Nephron (organoid): Measurements from ENCODE around the gene METTL25B.

Experiments
- H3K27ac Mint-ChIP-seq, 3 experiments: 2 replicates each; pipeline ENCODE4 v1.8.0; 2020; ENCODE audit warnings: mixed read lengths in 3 of 3, mild to moderate bottlenecking in 2 of 3, moderate library complexity in 1 of 3
- H3K27me3 Mint-ChIP-seq: 2 replicates; pipeline ENCODE4 v1.8.0; 2021; ENCODE audit warnings: low read depth, mild to moderate bottlenecking, moderate library complexity, mixed read lengths
- H3K36me3 Mint-ChIP-seq: 2 replicates; pipeline ENCODE4 v1.8.0; 2020; ENCODE audit warnings: low read depth, mixed read lengths
- H3K4me1 Mint-ChIP-seq: 2 replicates; pipeline ENCODE4 v1.8.0; 2020; ENCODE audit warnings: mixed read lengths
- H3K4me3 Mint-ChIP-seq, 3 experiments: 2 replicates each; pipeline ENCODE4 v1.8.0; 2020; ENCODE audit warnings: mild to moderate bottlenecking in 3 of 3, mixed read lengths in 3 of 3, moderate library complexity in 2 of 3
- H3K9me3 Mint-ChIP-seq: 2 replicates; pipeline ENCODE4 v1.8.0; 2020; ENCODE audit warnings: mixed read lengths
- TF ChIP-seq, protein P1 (sequence below), 3 experiments: fragments of 200-600 bp; sonication (generic); IDR thresholded peaks; one replicate each; pipeline ENCODE4 v1.5.0; 2021; ENCODE audit warnings: antibody characterized with exemption in 3 of 3; ENCODE audit not compliant: unreplicated experiment in 3 of 3

The METTL25B gene

DNA sequence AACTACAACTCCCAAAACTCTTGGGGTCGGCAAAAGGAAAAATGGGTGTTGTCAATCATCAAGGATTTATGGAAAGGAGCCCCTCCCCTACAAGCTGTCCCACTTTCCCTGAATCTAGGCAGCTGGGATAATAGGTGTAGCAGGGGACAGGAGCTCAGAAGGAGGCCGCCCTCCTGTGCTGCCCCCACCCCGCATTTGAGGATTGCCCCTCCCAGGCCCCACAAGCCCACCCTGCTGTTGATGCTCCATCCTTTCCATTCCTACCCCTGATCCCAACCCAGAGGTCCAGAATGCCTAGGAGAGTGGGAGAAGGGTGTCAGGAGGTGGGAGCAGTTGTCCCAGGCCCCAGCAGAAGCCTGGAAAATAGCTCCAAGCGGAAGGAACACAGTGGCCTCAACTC is 14.5 kb downstream of the METTL25B start:
- Mint-ChIP-seq H3K4me3 (peak overlapping the region in 2 of 3 experiments; percentile 34 to 35), H3K9me3 (no peaks in the 10 kb centered on the region), H3K27me3 (no peaks in the 10 kb centered on the region)

DNA sequence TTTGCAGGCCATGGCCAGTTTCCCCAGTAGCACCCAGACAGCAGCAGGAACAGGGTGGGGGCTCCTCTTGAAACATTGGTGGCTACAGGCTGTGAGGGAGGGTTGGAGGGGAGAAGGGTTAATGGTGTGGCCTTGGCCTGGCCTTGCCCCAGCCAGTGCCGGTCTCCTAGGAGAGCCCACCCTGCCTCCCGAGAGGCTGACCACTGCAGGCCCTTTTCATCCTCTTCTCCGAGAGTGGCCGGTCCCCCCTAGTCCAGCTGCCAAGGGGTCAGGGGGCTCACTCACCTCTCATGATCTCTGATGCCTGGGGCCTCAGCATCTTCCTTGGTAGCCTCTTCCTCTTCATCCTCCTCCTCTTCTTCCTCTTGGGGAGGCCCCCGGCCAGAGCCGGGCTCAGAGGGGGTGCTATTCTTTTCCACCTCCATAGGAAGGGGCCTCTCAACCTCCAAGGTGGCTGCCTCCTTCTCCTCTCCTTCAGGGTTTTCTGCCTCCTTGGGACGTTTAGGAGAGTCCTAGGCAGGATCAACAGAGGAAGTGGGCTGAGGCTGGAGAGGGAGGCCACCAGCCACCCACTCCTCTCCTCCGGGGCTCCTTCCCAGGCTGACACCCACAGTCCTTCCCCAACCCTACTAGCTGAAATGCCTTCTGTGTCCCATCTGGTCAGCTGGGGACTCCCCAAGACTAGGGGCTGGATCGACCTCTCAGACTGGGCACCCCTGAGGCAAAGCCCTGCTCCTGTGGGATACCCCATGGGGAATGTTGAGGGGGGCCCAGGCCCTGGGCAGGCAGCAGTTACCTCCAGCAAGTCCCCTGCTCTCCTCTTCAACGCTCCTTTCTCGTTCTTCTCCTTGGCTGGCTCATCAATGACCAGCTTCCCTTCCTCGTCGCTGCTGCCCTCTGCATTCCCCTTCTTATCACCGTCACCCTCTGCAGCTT is 15.4 kb downstream of the METTL25B start:
- Mint-ChIP-seq H3K27ac (peak overlapping the region; percentile 21 to 96 (median 73)), H3K4me1 (peaks cover 60% of the 10 kb centered on the region), H3K36me3 (peaks cover 22% of the 10 kb centered on the region), H3K9me3 (no peaks in the 10 kb centered on the region), H3K4me3 (no peak overlapping the region), H3K27me3 (no peaks in the 10 kb centered on the region)
- TF ChIP-seq, protein P1, sequence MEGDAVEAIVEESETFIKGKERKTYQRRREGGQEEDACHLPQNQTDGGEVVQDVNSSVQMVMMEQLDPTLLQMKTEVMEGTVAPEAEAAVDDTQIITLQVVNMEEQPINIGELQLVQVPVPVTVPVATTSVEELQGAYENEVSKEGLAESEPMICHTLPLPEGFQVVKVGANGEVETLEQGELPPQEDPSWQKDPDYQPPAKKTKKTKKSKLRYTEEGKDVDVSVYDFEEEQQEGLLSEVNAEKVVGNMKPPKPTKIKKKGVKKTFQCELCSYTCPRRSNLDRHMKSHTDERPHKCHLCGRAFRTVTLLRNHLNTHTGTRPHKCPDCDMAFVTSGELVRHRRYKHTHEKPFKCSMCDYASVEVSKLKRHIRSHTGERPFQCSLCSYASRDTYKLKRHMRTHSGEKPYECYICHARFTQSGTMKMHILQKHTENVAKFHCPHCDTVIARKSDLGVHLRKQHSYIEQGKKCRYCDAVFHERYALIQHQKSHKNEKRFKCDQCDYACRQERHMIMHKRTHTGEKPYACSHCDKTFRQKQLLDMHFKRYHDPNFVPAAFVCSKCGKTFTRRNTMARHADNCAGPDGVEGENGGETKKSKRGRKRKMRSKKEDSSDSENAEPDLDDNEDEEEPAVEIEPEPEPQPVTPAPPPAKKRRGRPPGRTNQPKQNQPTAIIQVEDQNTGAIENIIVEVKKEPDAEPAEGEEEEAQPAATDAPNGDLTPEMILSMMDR (IDR thresholded peaks at IDR 0.05; ENCODE audit: unreplicated experiment in 3 of 3), result no peak

More for the DNA sequence above, 14.5 kb downstream of the METTL25B start:
- Mint-ChIP-seq H3K4me1 (peaks cover 52% of the 10 kb centered on the region), H3K27ac (peak overlapping the region; percentile 94 to 96 (median 96)), H3K36me3 (peaks cover 22% of the 10 kb centered on the region)
- TF ChIP-seq, protein P1 (IDR thresholded peaks at IDR 0.05; ENCODE audit: unreplicated experiment in 3 of 3), result no peak

DNA sequence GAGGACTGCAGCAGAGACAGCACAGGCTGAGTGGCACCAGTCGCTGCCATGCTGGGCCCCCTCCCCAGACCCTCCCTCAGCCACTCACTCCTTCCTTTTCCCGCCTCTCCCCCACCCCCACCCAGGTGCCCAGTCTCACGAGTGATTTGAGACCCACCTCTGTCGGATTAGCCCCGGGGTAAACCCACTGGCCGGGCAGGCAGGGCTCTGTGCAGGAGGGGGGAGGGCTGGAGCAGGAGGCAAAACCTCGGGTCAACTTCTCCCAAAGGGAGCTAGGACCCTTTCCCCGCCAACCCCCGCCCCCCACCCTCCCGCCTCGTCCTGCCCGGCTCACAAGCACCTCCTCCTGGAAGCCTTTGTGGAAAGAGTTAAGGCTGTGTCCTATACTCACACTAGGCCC is 16.1 kb downstream of the METTL25B start:
- peaks cover 22% of the 10 kb centered on the region for H3K36me3 Mint-ChIP-seq
- TF ChIP-seq, protein P1 (IDR thresholded peaks at IDR 0.05; ENCODE audit: unreplicated experiment in 3 of 3), result no peak
- H3K27me3 Mint-ChIP-seq, result no peaks in the 10 kb centered on the region
- H3K27ac Mint-ChIP-seq, result peak overlapping the region in 2 of 3 experiments; percentile 73 to 99
- H3K4me1 Mint-ChIP-seq, result peaks cover 62% of the 10 kb centered on the region
- H3K4me3 Mint-ChIP-seq, result no peak overlapping the region
- H3K9me3 Mint-ChIP-seq, result no peaks in the 10 kb centered on the region

DNA sequence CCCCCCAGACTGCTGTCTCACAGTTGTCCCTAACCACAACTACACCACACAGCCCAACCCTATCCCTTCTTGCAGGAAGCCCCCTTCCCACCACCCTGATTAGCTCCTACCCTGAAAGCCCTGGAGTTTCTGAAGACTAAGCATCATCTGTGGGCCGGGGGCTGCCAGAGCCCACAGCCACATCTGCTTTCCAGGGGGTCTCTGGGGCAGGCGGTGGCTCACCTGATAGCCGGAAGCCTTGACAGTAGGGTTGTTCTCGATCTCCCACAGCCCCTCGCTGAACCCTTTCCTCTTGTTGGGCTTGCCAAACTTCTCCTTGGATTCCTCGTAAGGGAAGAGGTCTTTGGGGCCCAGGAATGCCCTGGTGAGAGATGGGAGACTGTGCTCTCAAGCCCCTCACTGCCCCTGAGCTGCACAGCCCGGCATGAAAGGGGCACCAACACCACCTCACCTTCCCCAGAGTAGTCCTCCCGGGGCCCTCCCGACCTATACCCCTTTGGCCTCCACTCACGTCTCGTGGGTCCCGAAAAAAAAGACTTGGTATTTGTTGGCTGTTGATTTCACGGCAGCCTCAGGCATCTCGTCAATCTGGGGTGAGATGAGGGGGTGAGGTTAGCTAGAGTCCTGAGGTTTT is 16.6 kb downstream of the METTL25B start:
- Mint-ChIP-seq H3K27me3 (no peaks in the 10 kb centered on the region), H3K36me3 (peaks cover 22% of the 10 kb centered on the region), H3K9me3 (no peaks in the 10 kb centered on the region), H3K27ac (peak overlapping the region; percentile 99), H3K4me3 (peak overlapping the region; percentile 2 to 97 (median 92)), H3K4me1 (peaks cover 68% of the 10 kb centered on the region)
- TF ChIP-seq, protein P1 (IDR thresholded peaks at IDR 0.05; ENCODE audit: unreplicated experiment in 3 of 3), result no peak

DNA sequence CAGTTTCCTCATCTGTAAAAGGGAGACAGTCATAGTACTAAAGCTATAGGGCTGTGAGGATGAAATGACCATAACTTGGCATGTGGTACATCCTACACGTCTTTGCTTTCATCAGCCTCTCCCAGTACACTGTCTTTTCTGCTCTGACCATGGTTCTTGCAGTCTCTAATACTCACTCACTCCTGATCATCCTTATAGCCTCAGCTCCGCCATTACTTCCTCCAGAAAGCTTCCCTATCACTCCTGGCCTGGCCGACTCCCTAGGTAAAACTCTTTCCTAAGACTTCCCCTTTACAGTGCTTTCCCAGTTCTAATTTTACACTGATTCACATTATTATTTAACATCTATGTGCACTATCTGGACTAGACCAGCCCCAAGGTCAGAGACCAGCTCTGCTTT is 17.6 kb downstream of the METTL25B start:
- no peaks in the 10 kb centered on the region for H3K9me3 Mint-ChIP-seq
- peak overlapping the region; percentile 99 for H3K27ac Mint-ChIP-seq
- H3K4me1 Mint-ChIP-seq, result peaks cover 69% of the 10 kb centered on the region
- no peaks in the 10 kb centered on the region for H3K27me3 Mint-ChIP-seq
- H3K4me3 Mint-ChIP-seq, result peak overlapping the region; percentile 92 to 97 (median 94)
- TF ChIP-seq, protein P1 (IDR thresholded peaks at IDR 0.05; ENCODE audit: unreplicated experiment in 3 of 3), result no peak
- H3K36me3 Mint-ChIP-seq, result peaks cover 22% of the 10 kb centered on the region
